HCT116 (cell line): ENCODE measurements around the gene HS6ST3.

Experiments
- EZH2phosphoT487 ChIP-seq: fragments of 200-600 bp; IDR thresholded peaks from 2 replicates; pipeline ENCODE4 v1.6.1; 2018; ENCODE audit warnings: antibody characterized with exemption, borderline replicate concordance
- POLR2A ChIP-seq: IDR thresholded peaks from 2 replicates; pipeline ENCODE4 v1.7.0; 2011; ENCODE audit warnings: borderline replicate concordance; ENCODE audit not compliant: insufficient read depth, insufficient read length; ENCODE audit errors: extremely low read depth
- POLR2AphosphoS5 ChIP-seq: IDR thresholded peaks from 2 replicates; pipeline ENCODE4 v1.6.1; 2011; ENCODE audit warnings: mild to moderate bottlenecking, low read depth, low read length, moderate library complexity
- TF ChIP-seq, protein P1 (sequence below), 3 experiments: fragments of 200-600 bp in 1 of 3; sonication (generic) in 1 of 3; IDR thresholded peaks in 2 of 3; conservative IDR thresholded peaks in 1 of 3; 2 replicates each; pipeline ENCODE4 v1.5.1; 2012 to 2017; ENCODE audit warnings: low read depth in 2 of 3, low read length in 2 of 3, antibody characterized with exemption in 1 of 3, borderline replicate concordance in 1 of 3, control low read depth in 1 of 3, mild to moderate bottlenecking in 1 of 3, mixed read lengths in 1 of 3, mixed run types in 1 of 3, moderate library complexity in 1 of 3; ENCODE audit not compliant: insufficient read depth in 1 of 3

DNA sequence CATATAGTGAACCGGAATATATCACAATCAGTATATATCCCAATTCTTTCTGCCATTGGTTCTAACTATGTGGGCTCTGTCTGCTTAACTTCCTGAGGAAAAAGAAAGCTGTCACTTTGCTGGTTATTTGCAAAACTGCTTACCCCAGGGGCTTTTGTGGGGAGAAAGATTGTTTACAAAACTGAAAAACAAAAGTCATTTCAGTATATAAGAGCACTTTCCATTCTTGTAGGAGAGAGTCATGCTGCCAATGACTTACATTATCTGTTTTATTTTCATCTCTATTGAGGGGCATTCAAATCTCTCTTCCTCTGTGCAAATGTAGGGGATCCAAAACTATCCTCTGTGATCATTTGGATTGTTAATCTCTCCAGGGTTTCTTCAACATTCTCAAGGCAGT is 3.2 kb upstream of the HS6ST3 start:
- TF ChIP-seq POLR2A (no peak), POLR2AphosphoS5 (no peak), EZH2phosphoT487 (no peak)
- TF ChIP-seq, protein P1, sequence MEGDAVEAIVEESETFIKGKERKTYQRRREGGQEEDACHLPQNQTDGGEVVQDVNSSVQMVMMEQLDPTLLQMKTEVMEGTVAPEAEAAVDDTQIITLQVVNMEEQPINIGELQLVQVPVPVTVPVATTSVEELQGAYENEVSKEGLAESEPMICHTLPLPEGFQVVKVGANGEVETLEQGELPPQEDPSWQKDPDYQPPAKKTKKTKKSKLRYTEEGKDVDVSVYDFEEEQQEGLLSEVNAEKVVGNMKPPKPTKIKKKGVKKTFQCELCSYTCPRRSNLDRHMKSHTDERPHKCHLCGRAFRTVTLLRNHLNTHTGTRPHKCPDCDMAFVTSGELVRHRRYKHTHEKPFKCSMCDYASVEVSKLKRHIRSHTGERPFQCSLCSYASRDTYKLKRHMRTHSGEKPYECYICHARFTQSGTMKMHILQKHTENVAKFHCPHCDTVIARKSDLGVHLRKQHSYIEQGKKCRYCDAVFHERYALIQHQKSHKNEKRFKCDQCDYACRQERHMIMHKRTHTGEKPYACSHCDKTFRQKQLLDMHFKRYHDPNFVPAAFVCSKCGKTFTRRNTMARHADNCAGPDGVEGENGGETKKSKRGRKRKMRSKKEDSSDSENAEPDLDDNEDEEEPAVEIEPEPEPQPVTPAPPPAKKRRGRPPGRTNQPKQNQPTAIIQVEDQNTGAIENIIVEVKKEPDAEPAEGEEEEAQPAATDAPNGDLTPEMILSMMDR (IDR thresholded peaks at IDR 0.05 in 2 of 3, conservative IDR thresholded peaks at IDR 0.05 in 1 of 3; ENCODE audit: borderline replicate concordance in 1 of 3, insufficient read depth in 1 of 3, low read depth in 2 of 3, low read length in 2 of 3) = no peak
